GM12878 (cell line): Measurements from ENCODE around the gene EPHB1.

Experiments
- JUNB ChIP-seq: IDR thresholded peaks from 2 replicates; pipeline ENCODE4 v1.6.1; 2016; ENCODE audit warnings: antibody characterized with exemption, mild to moderate bottlenecking
- POLR2AphosphoS5 ChIP-seq: IDR thresholded peaks from 2 replicates; pipeline ENCODE4 v1.6.1; 2011; ENCODE audit warnings: mild to moderate bottlenecking, low read length, inconsistent platforms
- RCOR1 ChIP-seq: conservative IDR thresholded peaks from 2 replicates; pipeline ENCODE4 v1.6.1; 2012; ENCODE audit warnings: low read depth, low read length, improper control_type of control experiment

GRCh38 chr3:135243616-135244015, 448.6 kb downstream of the EPHB1 start:
- TF ChIP-seq POLR2AphosphoS5 (no peak), RCOR1 (no peak), JUNB (no peak)
